ENCODE measurements around the gene MAP4K4. TPM values are rescaled to one million over a fixed set of nuclear protein-coding genes. Genes with fewer than 3 reads are reported as not detected.

Gene MAP4K4
- total and polyA plus RNA-seq, 2 of the 13 experiments (the other 11 are each of a cell fraction or from before 2014, with no cell fraction given) = 105 to 264 TPM

DNA sequence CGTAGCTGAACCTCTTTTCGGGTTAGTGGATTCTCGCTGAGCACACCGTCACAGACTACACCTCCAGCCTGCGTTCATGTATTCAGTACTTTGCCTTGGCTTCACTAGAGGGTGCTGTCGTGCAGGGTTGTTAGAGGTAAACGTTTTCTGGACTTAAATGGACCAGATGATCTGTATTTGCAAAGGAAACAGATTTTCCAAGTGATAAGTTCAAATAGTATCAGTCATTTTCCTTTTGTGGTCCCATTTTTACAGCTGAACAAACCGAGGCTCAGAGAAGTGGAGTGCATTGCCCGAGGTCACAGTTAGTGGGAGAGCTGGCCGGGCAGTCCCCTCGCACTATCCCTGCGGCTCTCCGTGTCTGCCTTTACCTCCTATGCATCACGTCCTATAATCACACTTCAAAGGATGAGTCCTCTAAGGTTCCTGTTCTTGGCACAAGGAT is 125.9 kb downstream of the MAP4K4 start (continued):
- TF ChIP-seq EHMT2 (IDR thresholded peaks at IDR 0.05; ENCODE audit: borderline replicate concordance, low read depth, low read length) = no peak
- TF ChIP-seq RBFOX2 (IDR thresholded peaks at IDR 0.05; ENCODE audit: low read depth, low read length) = no peak
- TF ChIP-seq ZNF704 (CRISPR knock-in tag; IDR thresholded peaks at IDR 0.05; ENCODE audit: borderline replicate concordance) = no peak
- no peak for TF ChIP-seq SRY (CRISPR knock-in tag; IDR thresholded peaks at IDR 0.05)
- no peak for TF ChIP-seq NFAT5 (CRISPR knock-in tag; IDR thresholded peaks at IDR 0.05)
- TF ChIP-seq ZNF343 (CRISPR knock-in tag; IDR thresholded peaks at IDR 0.05) = no peak
- TF ChIP-seq ZSCAN25 (CRISPR knock-in tag; IDR thresholded peaks at IDR 0.05) = peak; percentile 29; the same call in 1 of the 2 replicates
- TF ChIP-seq ZBTB7A (CRISPR knock-in tag; IDR thresholded peaks at IDR 0.05) = no peak
- TF ChIP-seq FOSL2 (CRISPR knock-in tag; IDR thresholded peaks at IDR 0.05) = 0 out of 2 replicates have a peak, but pooled peaks have one; percentile 36
- no peak for TF ChIP-seq CREBL2 (CRISPR knock-in tag; IDR thresholded peaks at IDR 0.05; ENCODE audit: borderline replicate concordance)
- TF ChIP-seq SMC3 (IDR thresholded peaks at IDR 0.05; ENCODE audit: low read length) = peak; percentile 83
- no peak for TF ChIP-seq PTBP1 (IDR thresholded peaks at IDR 0.05; ENCODE audit: low read depth, low read length, poor library complexity, severe bottlenecking)
- no peak for TF ChIP-seq ZNF138 (CRISPR knock-in tag; IDR thresholded peaks at IDR 0.05; ENCODE audit: low read depth)
- TF ChIP-seq PBX2 (CRISPR knock-in tag; IDR thresholded peaks at IDR 0.05) = no peak
- no peak for TF ChIP-seq SOX6 (IDR thresholded peaks at IDR 0.05)
- TF ChIP-seq SOX6 (CRISPR knock-in tag; IDR thresholded peaks at IDR 0.05) = peak; percentile 54; the same call in 1 of the 2 replicates
- TF ChIP-seq ZFP41 (CRISPR knock-in tag; IDR thresholded peaks at IDR 0.05; ENCODE audit: borderline replicate concordance) = no peak
- TF ChIP-seq, protein P1, sequence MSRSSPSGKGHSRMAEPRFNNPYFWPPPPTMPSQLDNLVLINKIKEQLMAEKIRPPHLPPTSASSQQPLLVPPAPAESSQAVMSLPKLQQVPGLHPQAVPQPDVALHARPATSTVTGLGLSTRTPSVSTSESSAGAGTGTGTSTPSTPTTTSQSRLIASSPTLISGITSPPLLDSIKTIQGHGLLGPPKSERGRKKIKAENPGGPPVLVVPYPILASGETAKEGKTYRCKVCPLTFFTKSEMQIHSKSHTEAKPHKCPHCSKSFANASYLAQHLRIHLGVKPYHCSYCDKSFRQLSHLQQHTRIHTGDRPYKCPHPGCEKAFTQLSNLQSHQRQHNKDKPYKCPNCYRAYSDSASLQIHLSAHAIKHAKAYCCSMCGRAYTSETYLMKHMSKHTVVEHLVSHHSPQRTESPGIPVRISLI (CRISPR knock-in tag; IDR thresholded peaks at IDR 0.05; ENCODE audit: borderline replicate concordance) = no peak; the same call in 1 of the 2 replicates
- TF ChIP-seq, protein P2, sequence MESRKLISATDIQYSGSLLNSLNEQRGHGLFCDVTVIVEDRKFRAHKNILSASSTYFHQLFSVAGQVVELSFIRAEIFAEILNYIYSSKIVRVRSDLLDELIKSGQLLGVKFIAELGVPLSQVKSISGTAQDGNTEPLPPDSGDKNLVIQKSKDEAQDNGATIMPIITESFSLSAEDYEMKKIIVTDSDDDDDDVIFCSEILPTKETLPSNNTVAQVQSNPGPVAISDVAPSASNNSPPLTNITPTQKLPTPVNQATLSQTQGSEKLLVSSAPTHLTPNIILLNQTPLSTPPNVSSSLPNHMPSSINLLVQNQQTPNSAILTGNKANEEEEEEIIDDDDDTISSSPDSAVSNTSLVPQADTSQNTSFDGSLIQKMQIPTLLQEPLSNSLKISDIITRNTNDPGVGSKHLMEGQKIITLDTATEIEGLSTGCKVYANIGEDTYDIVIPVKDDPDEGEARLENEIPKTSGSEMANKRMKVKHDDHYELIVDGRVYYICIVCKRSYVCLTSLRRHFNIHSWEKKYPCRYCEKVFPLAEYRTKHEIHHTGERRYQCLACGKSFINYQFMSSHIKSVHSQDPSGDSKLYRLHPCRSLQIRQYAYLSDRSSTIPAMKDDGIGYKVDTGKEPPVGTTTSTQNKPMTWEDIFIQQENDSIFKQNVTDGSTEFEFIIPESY (CRISPR knock-in tag; IDR thresholded peaks at IDR 0.05) = peak; percentile 81; the same call in 1 of the 2 replicates
- TF ChIP-seq RXRA (CRISPR knock-in tag; IDR thresholded peaks at IDR 0.05) = peak; percentile 20; the same call in 1 of the 2 replicates
